GM12878 (cell line): ENCODE measurements around the gene TSPEAR. TPM values are rescaled to one million over a fixed set of nuclear protein-coding genes. Genes with fewer than 3 reads are reported as not detected.

Source experiments
- ATAC-seq: fragments of 200-7000 bp; cut with Tn5 transposase; 3 replicates; pipeline ENCODE4 v1.9.1; 2020; ENCODE audit warnings: mild to moderate bottlenecking, moderate library complexity
- BruUV-seq: library from RNA; stranded (reverse); fragments of 400-500 nt; replicated peaks from 2 replicates; lab custom pipeline; 2021; lab: Mats Ljungman, UMichigan
- CTCF ChIA-PET: fragments of 300-600 bp; sonication (Branson Sonifier 250); formaldehyde crosslinking; extraction: SDS; loops from one replicate; lab custom pipeline; 2021; ENCODE audit warnings: inconsistent platforms; lab: Yijun Ruan, JAX
- POLR2A ChIA-PET: fragments of 350-600 bp; formaldehyde crosslinking; extraction: SDS; loops from one replicate; lab custom pipeline; 2021; ENCODE audit warnings: inconsistent platforms; lab: Charles Lee
- RAD21 ChIA-PET: fragments of 300-600 bp; sonication (Branson Sonifier 250); formaldehyde crosslinking; loops from one replicate; lab custom pipeline; 2023; ENCODE audit warnings: antibody characterized with exemption; ENCODE audit not compliant: unreplicated experiment; lab: Charles Lee
- SMC1A ChIA-PET: fragments of 300-600 bp; sonication (Branson Sonifier 250); formaldehyde crosslinking; loops from one replicate; lab custom pipeline; 2023; ENCODE audit not compliant: unreplicated experiment, uncharacterized antibody; lab: Charles Lee
- DNase-seq: peaks from one replicate; pipeline ENCODE4 v3.0.0-alpha.2; 2011; ENCODE audit warnings: low read depth, low spot score
- FAIRE-seq: peaks from 3 replicates; lab custom pipeline; 2011; peaks lifted over from hg19 to GRCh38; lab: Jason Lieb, UNC
- H2AFZ ChIP-seq: 2 replicates; pipeline ENCODE4 v1.6.0; 2011; ENCODE audit warnings: low read depth, low read length, control low read depth; ENCODE audit not compliant: control insufficient read depth
- H3K27ac ChIP-seq: 2 replicates; pipeline ENCODE4 v1.5.1; 2011; ENCODE audit warnings: control low read depth; ENCODE audit not compliant: control insufficient read depth, insufficient read depth
- H3K27me3 ChIP-seq, 2 experiments: replicated peaks in 1 of 2; 2 replicates each; pipeline versions ENCODE4 v1.6.0 to v1.6.1; 2011; ENCODE audit warnings: low read length in 1 of 2; ENCODE audit not compliant: control insufficient read depth in 2 of 2, insufficient read depth in 2 of 2
- H3K36me3 ChIP-seq, 2 experiments: 2 replicates each; pipeline ENCODE4 v1.5.1; 2011; ENCODE audit warnings: low read length in 1 of 2; ENCODE audit not compliant: control insufficient read depth in 2 of 2, insufficient read depth in 2 of 2
- H3K4me1 ChIP-seq: 2 replicates; pipeline ENCODE4 v1.6.1; 2011; ENCODE audit warnings: mild to moderate bottlenecking, low read length, moderate library complexity, mixed read lengths; ENCODE audit not compliant: control insufficient read depth, insufficient read depth
- H3K4me2 ChIP-seq: 2 replicates; pipeline ENCODE4 v1.6.0; 2011; ENCODE audit warnings: control low read depth; ENCODE audit not compliant: control insufficient read depth, insufficient read depth
- H3K4me3 ChIP-seq: fragments of 200-600 bp; sonication (generic); 2 replicates; pipeline ENCODE4 v1.5.1; 2016
- H3K79me2 ChIP-seq: 2 replicates; pipeline ENCODE4 v1.6.0; 2011; ENCODE audit warnings: low read length; ENCODE audit not compliant: control insufficient read depth, insufficient read depth
- H3K9ac ChIP-seq: 2 replicates; pipeline ENCODE4 v1.8.0; 2011; ENCODE audit warnings: low read length, control low read depth, mixed read lengths; ENCODE audit not compliant: control insufficient read depth, insufficient read depth
- H3K9me3 ChIP-seq: replicated peaks from 3 replicates; pipeline ENCODE4 v1.5.1; 2011; ENCODE audit warnings: mild to moderate bottlenecking, low read length; ENCODE audit not compliant: control insufficient read depth, insufficient read depth
- H4K20me1 ChIP-seq: 2 replicates; pipeline ENCODE4 v1.6.0; 2011; ENCODE audit not compliant: control insufficient read depth, insufficient read depth
- ATF3 ChIP-seq: IDR thresholded peaks from 2 replicates; pipeline ENCODE4 v1.6.1; 2011; ENCODE audit warnings: low read depth, mild to moderate bottlenecking, low read length, moderate library complexity, borderline replicate concordance; ENCODE audit errors: extremely low read depth
- ATF7 ChIP-seq: fragments of 450-650 bp; IDR thresholded peaks from 2 replicates; pipeline ENCODE4 v1.6.1; 2016; ENCODE audit warnings: low read depth, mild to moderate bottlenecking
- BCL3 ChIP-seq: IDR thresholded peaks from 2 replicates; pipeline ENCODE4 v1.6.1; 2011; ENCODE audit warnings: borderline replicate concordance, low read depth, mild to moderate bottlenecking, moderate library complexity, low read length; ENCODE audit not compliant: insufficient read depth, poor library complexity, severe bottlenecking
- BRCA1 ChIP-seq: IDR thresholded peaks from 2 replicates; pipeline ENCODE4 v1.6.1; 2011; ENCODE audit warnings: low read depth, low read length, improper control_type of control experiment
- DPF2 ChIP-seq: fragments of 450-650 bp; IDR thresholded peaks from 2 replicates; pipeline ENCODE4 v1.6.1; 2017; ENCODE audit warnings: mild to moderate bottlenecking
- FOS ChIP-seq: IDR thresholded peaks from 3 replicates; pipeline ENCODE4 v1.6.1; 2011; ENCODE audit warnings: borderline replicate concordance; ENCODE audit not compliant: insufficient read length; ENCODE audit errors: extremely low read depth
- IRF3 ChIP-seq: fragments of 450-650 bp; IDR thresholded peaks from 2 replicates; pipeline ENCODE4 v1.6.1; 2014; ENCODE audit warnings: mild to moderate bottlenecking
- NFIC ChIP-seq: IDR thresholded peaks from 2 replicates; pipeline ENCODE4 v1.6.1; 2012; ENCODE audit warnings: low read depth, mild to moderate bottlenecking, inconsistent platforms, low read length, moderate library complexity
- NR2C1 ChIP-seq: fragments of 450-650 bp; IDR thresholded peaks from 2 replicates; pipeline ENCODE4 v1.6.1; 2017; ENCODE audit warnings: antibody characterized with exemption, mild to moderate bottlenecking, moderate library complexity
- SIN3A ChIP-seq: IDR thresholded peaks from 2 replicates; pipeline ENCODE4 v1.6.1; 2012; ENCODE audit warnings: low read depth, low read length, improper control_type of control experiment
- SIX5 ChIP-seq: IDR thresholded peaks from 2 replicates; pipeline ENCODE4 v1.6.1; 2011; ENCODE audit warnings: mild to moderate bottlenecking, low read depth, low read length, moderate library complexity; ENCODE audit not compliant: severe bottlenecking
- SPI1 ChIP-seq: IDR thresholded peaks from 2 replicates; pipeline ENCODE4 v1.6.1; 2011; ENCODE audit warnings: low read depth, mild to moderate bottlenecking, low read length, moderate library complexity, borderline replicate concordance; ENCODE audit not compliant: insufficient read depth
- TCF3 ChIP-seq: IDR thresholded peaks from 2 replicates; pipeline ENCODE4 v1.6.1; 2012; ENCODE audit warnings: low read depth, mild to moderate bottlenecking, low read length, borderline replicate concordance; ENCODE audit not compliant: insufficient read depth
- WRNIP1 ChIP-seq: IDR thresholded peaks from 2 replicates; pipeline ENCODE4 v1.6.1; 2011; ENCODE audit warnings: low read depth, low read length, improper control_type of control experiment, borderline replicate concordance
- ZBTB4 ChIP-seq: fragments of 450-650 bp; formaldehyde crosslinking; IDR thresholded peaks from 2 replicates; pipeline ENCODE4 v1.4.0; 2022; ENCODE audit warnings: mild to moderate bottlenecking, moderate library complexity
- WGBS: methylation state at CpG from one replicate; pipeline ENCODE4 v1.1.6; 2016; ENCODE audit warnings: low lambda C conversion rate; ENCODE audit not compliant: insufficient replicate concordance, insufficient coverage; ENCODE audit errors: missing lambda C conversion rate; 5-methylcytosine and 5-hydroxymethylcytosine counted together
- in situ Hi-C: fragments of 300-500 bp; cut with MboI; formaldehyde crosslinking; loops from 9 replicates; pipeline ENCODE4 v1.14.3; 2018; ENCODE audit warnings: mixed read lengths
- intact Hi-C: fragments of 100-400 bp; cut with micrococcal nuclease; formaldehyde crosslinking; loops from one replicate; pipeline ENCODE4 v1.14.2; 2022; ENCODE audit not compliant: unreplicated experiment
- polyA plus RNA-seq, 11 experiments: library from polyadenylated mRNA; depleted of rRNA in 4 of 11; unstranded in 6 of 11; stranded (reverse) in 5 of 11; fragments of >200 nt; fragmentation: Nextera tagmentation in 4 of 11; fragmentation: Illumina TruSeq in 1 of 11; extraction: Ambion mirVana in 4 of 11; extraction: Trizol in 1 of 11; gene quantifications; 1 replicate in 1 of 11; 2 replicates in 10 of 11; pipeline versions ENCODE4 v1.2.1 to v1.2.3, GENCODE V29; 2011 to 2016; ENCODE audit warnings: inconsistent platforms in 2 of 11, missing spikeins in 2 of 11, low read depth in 1 of 11
- total RNA-seq, 4 experiments: library from RNA; depleted of rRNA in 3 of 4; stranded (reverse); fragments of >200 nt in 3 of 4; fragmentation: Illumina TruSeq in 1 of 4; extraction: Trizol in 1 of 4; gene quantifications; 2 replicates each; pipeline versions ENCODE4 v1.2.1 to v1.2.3, GENCODE V29; 2013 to 2021

The TSPEAR gene
- total and polyA plus RNA-seq, 10 of the 15 experiments (the other 5 are each of a cell fraction or from before 2014, with no cell fraction given), result not detected

- no peak for TF ChIP-seq FOS
- no peak for TF ChIP-seq SPI1
- no peak for TF ChIP-seq ZBTB4 (CRISPR knock-in tag)
- TF ChIP-seq WRNIP1, result no peak
- TF ChIP-seq BRCA1, result no peak
- no peak for TF ChIP-seq ATF7
- TF ChIP-seq, all 136 proteins: peak for 0
Measured at GRCh38 chr21:44650973-44651675, 60.2 kb downstream of the TSPEAR start (continued).

GRCh38 chr21:44650265-44650972, 61.0 kb downstream of the TSPEAR start:
- no peaks in the 10 kb centered on the region for H3K36me3 ChIP-seq
- no peak overlapping the region for H2AFZ ChIP-seq
- SMC1A ChIA-PET, result no interaction called here
- in situ Hi-C loops, result no loop called here
- FAIRE-seq, result no peak
- H3K4me2 ChIP-seq, result no peak overlapping the region
- no peak overlapping the region for H3K9ac ChIP-seq
- CTCF ChIA-PET, result no interaction called here
- RAD21 ChIA-PET, result no interaction called here
- no TSS peak for BruUV-seq
- H4K20me1 ChIP-seq, result no peaks in the 10 kb centered on the region
- ATAC-seq, result no peak
- 21% methylated on average over 20 of the region's 20 CpGs for WGBS
- DNase-seq, result no peak
- H3K27ac ChIP-seq, result no peak overlapping the region
- intact Hi-C loops, result no loop called here
- POLR2A ChIA-PET, result interaction anchor here (0.5 to 0.7 kb wide), 2 partner anchors 53 to 1294 kb away, joined by 3 read pairs; no protein-coding TSS in a partner anchor
- H3K79me2 ChIP-seq, result no peaks in the 10 kb centered on the region
- H3K4me1 ChIP-seq, result no peaks in the 10 kb centered on the region
- H3K4me3 ChIP-seq, result no peak overlapping the region
- no peaks in the 10 kb centered on the region; the same call in 2 of the 3 replicates for H3K9me3 ChIP-seq
- H3K27me3 ChIP-seq, result no peaks in the 10 kb centered on the region
- no peak for TF ChIP-seq BCL3
- TF ChIP-seq SIX5, result no peak
- TF ChIP-seq ATF3, result no peak
- no peak for TF ChIP-seq NR2C1
- no peak for TF ChIP-seq SIN3A
- no peak for TF ChIP-seq DPF2
- TF ChIP-seq IRF3, result no peak
- TF ChIP-seq NFIC, result no peak
- TF ChIP-seq TCF3, result no peak
